ENCODE data around the gene GNPNAT1. TPM values are rescaled to one million over a fixed set of nuclear protein-coding genes. Genes with fewer than 3 reads are reported as not detected.

Gene GNPNAT1
- total and polyA plus RNA-seq, 2 donors (not counting 1 experiment from before 2014, with no cell fraction given), result 20.3 to 44.5 TPM

DNA sequence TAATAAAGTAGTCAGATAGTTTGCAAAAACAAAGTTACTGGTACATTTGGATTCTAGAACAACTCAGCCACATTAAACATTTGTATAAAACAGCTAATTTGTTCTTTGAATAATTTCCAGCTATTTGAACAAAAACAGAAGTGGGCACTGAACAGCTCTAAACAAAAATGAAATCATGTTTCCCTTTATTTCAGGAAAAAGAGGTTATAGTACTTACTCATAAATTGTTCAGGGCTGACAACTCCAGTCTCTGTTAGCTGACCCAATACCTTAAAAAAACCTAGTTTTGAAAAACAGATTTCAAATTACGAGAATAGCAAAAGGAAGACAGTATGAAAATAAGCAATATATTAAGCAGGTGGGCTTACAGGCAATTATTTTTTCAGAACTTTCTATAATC is 8.2 kb downstream of the GNPNAT1 start:
- H2AFZ ChIP-seq (ENCODE audit: low read length), result no peak overlapping the region
- H3K4me3 ChIP-seq (replicated peaks in 1 of 4; ENCODE audit: control extremely low read depth in 1 of 4, insufficient read depth in 1 of 4, low read depth in 3 of 4, low read length in 4 of 4), result no peak overlapping the region
- no peaks in the 10 kb centered on the region for H3K36me3 ChIP-seq (ENCODE audit: control insufficient read depth, insufficient read depth, low read length)
- H3K4me2 ChIP-seq (ENCODE audit: extremely low read depth, insufficient read depth, low read length), result no peak overlapping the region
- DNase-seq (ENCODE audit: low read depth in 2 of 2), result no peak
- no peak overlapping the region for H3K27ac ChIP-seq (ENCODE audit: insufficient read depth, low read length)
- H3K4me1 ChIP-seq (ENCODE audit: control insufficient read depth, extremely low read depth, insufficient read depth, low read length), result no peaks in the 10 kb centered on the region
- H3K9me3 ChIP-seq (ENCODE audit: control insufficient read depth, insufficient read depth, low read depth, low read length), result no peaks in the 10 kb centered on the region
- no peaks in the 10 kb centered on the region for H4K20me1 ChIP-seq (ENCODE audit: control insufficient read depth, extremely low read depth, insufficient read depth, low read length)
- no peaks in the 10 kb centered on the region for H3K27me3 ChIP-seq (ENCODE audit: control insufficient read depth, insufficient read depth, low read length)
- H3K9ac ChIP-seq (ENCODE audit: insufficient read depth, low read length), result no peak overlapping the region
- no peak for TF ChIP-seq EZH2 (IDR thresholded peaks at IDR 0.05; ENCODE audit: low read length, missing control alignments)
- TF ChIP-seq, protein P1, sequence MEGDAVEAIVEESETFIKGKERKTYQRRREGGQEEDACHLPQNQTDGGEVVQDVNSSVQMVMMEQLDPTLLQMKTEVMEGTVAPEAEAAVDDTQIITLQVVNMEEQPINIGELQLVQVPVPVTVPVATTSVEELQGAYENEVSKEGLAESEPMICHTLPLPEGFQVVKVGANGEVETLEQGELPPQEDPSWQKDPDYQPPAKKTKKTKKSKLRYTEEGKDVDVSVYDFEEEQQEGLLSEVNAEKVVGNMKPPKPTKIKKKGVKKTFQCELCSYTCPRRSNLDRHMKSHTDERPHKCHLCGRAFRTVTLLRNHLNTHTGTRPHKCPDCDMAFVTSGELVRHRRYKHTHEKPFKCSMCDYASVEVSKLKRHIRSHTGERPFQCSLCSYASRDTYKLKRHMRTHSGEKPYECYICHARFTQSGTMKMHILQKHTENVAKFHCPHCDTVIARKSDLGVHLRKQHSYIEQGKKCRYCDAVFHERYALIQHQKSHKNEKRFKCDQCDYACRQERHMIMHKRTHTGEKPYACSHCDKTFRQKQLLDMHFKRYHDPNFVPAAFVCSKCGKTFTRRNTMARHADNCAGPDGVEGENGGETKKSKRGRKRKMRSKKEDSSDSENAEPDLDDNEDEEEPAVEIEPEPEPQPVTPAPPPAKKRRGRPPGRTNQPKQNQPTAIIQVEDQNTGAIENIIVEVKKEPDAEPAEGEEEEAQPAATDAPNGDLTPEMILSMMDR (conservative IDR thresholded peaks at IDR 0.05 in 1 of 2, IDR thresholded peaks at IDR 0.05 in 1 of 2; ENCODE audit: low read depth in 1 of 2, low read length in 2 of 2), result no peak
- peaks cover 21% of the 10 kb centered on the region for H3K79me2 ChIP-seq (ENCODE audit: control insufficient read depth, insufficient read depth, low read length)

DNA sequence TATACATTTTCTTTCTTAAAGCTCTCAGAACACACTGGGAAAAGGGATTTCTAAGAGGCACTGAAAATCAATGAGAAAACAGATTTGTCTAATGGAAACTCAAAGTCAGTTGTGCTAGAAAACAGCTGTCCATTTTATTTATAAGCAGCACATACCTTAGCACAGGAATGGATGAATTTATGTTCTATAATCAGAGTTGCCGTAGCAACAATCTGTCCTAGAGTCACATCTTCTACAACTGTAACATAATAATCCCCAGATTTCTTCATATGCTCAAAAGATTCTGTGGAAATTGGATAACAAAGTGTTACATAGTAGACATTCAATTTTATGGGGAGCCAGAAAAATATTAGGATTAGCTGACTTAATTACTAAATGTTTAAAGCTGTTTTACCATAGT is 9.8 kb downstream of the GNPNAT1 start:
- Histone ChIP-seq H3K79me2 (ENCODE audit: control insufficient read depth, insufficient read depth, low read length) (peaks cover 10% of the 10 kb centered on the region), H3K27ac (ENCODE audit: insufficient read depth, low read length) (no peak overlapping the region), H3K36me3 (ENCODE audit: control insufficient read depth, insufficient read depth, low read length) (peaks cover 2% of the 10 kb centered on the region), H3K4me3 (replicated peaks in 1 of 4; ENCODE audit: control extremely low read depth in 1 of 4, insufficient read depth in 1 of 4, low read depth in 3 of 4, low read length in 4 of 4) (no peak overlapping the region), H3K9me3 (ENCODE audit: control insufficient read depth, insufficient read depth, low read depth, low read length) (no peaks in the 10 kb centered on the region), H3K4me1 (ENCODE audit: control insufficient read depth, extremely low read depth, insufficient read depth, low read length) (no peaks in the 10 kb centered on the region), H4K20me1 (ENCODE audit: control insufficient read depth, extremely low read depth, insufficient read depth, low read length) (no peaks in the 10 kb centered on the region), H3K9ac (ENCODE audit: insufficient read depth, low read length) (no peak overlapping the region), H3K4me2 (ENCODE audit: extremely low read depth, insufficient read depth, low read length) (no peak overlapping the region), H2AFZ (ENCODE audit: low read length) (no peak overlapping the region), H3K27me3 (ENCODE audit: control insufficient read depth, insufficient read depth, low read length) (no peaks in the 10 kb centered on the region)
- TF ChIP-seq, protein P1 (conservative IDR thresholded peaks at IDR 0.05 in 1 of 2, IDR thresholded peaks at IDR 0.05 in 1 of 2; ENCODE audit: low read depth in 1 of 2, low read length in 2 of 2), result no peak
- TF ChIP-seq EZH2 (IDR thresholded peaks at IDR 0.05; ENCODE audit: low read length, missing control alignments), result no peak
- no peak for DNase-seq (ENCODE audit: low read depth in 2 of 2)

DNA sequence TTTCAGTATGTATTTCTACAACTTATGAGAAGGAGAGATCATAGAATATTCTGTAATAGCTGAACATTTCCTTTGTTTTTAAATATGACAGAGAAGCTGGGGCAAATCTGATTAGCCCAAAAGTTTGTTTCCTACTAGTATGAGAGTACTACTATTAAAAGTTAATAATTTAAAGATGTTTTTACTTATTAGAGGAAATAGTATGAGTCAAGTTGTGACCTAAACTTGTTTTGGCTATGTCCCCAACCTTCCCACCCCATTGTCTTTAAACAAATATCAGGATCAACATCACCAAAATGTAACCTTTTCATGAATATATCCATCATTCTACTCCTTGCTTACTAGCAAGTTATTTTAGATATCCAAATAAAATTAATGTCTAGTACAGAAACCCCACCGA is 10.5 kb downstream of the GNPNAT1 start:
- peaks cover 3% of the 10 kb centered on the region for H3K36me3 ChIP-seq (ENCODE audit: control insufficient read depth, insufficient read depth, low read length)

More for the DNA sequence above, 10.5 kb downstream of the GNPNAT1 start:
- no peaks in the 10 kb centered on the region for H3K27me3 ChIP-seq (ENCODE audit: control insufficient read depth, insufficient read depth, low read length)
- no peaks in the 10 kb centered on the region for H4K20me1 ChIP-seq (ENCODE audit: control insufficient read depth, extremely low read depth, insufficient read depth, low read length)
- TF ChIP-seq, protein P1 (conservative IDR thresholded peaks at IDR 0.05 in 1 of 2, IDR thresholded peaks at IDR 0.05 in 1 of 2; ENCODE audit: low read depth in 1 of 2, low read length in 2 of 2), result no peak
- TF ChIP-seq EZH2 (IDR thresholded peaks at IDR 0.05; ENCODE audit: low read length, missing control alignments), result no peak
- H3K4me2 ChIP-seq (ENCODE audit: extremely low read depth, insufficient read depth, low read length), result no peak overlapping the region
- H2AFZ ChIP-seq (ENCODE audit: low read length), result no peak overlapping the region
- no peaks in the 10 kb centered on the region for H3K4me1 ChIP-seq (ENCODE audit: control insufficient read depth, extremely low read depth, insufficient read depth, low read length)
- no peak overlapping the region for H3K4me3 ChIP-seq (replicated peaks in 1 of 4; ENCODE audit: control extremely low read depth in 1 of 4, insufficient read depth in 1 of 4, low read depth in 3 of 4, low read length in 4 of 4)
- H3K27ac ChIP-seq (ENCODE audit: insufficient read depth, low read length), result peak overlapping the region; percentile 8
- H3K9me3 ChIP-seq (ENCODE audit: control insufficient read depth, insufficient read depth, low read depth, low read length), result no peaks in the 10 kb centered on the region
- no peak overlapping the region for H3K9ac ChIP-seq (ENCODE audit: insufficient read depth, low read length)
- no peak for DNase-seq (ENCODE audit: low read depth in 2 of 2)
- H3K79me2 ChIP-seq (ENCODE audit: control insufficient read depth, insufficient read depth, low read length), result peaks cover 3% of the 10 kb centered on the region
